Brain pericyte (primary cell): ENCODE results near the gene ZDHHC5.
A peak's percentile ranks its signal among the peaks of the same experiment; 100 is the strongest.

Experiments
- DNase-seq: peaks from one replicate; pipeline ENCODE4 v3.0.0-alpha.2; 2012; ENCODE audit warnings: low read depth, low spot score

The ZDHHC5 gene

GRCh38 chr11:57667736-57668433 is at the start of gene ZDHHC5:
ZDHHC5 (plus strand) TSS chr11:57668114; CDS start chr11:57673091, 4,977 bp downstream.
- DNase-seq: peak; percentile 100

- DNase-seq: no peak
Observed at GRCh38 chr11:57618438-57618837, 49.5 kb upstream of the ZDHHC5 start.

- no peak for DNase-seq
Observed at GRCh38 chr11:57619331-57619730, 48.6 kb upstream of the ZDHHC5 start.

- DNase-seq: no peak
Observed at GRCh38 chr11:57620467-57620866, 47.4 kb upstream of the ZDHHC5 start.

- no peak for DNase-seq
Observed at GRCh38 chr11:57622263-57622662, 45.7 kb upstream of the ZDHHC5 start.

- DNase-seq: no peak
Observed at GRCh38 chr11:57624864-57625263, 43.0 kb upstream of the ZDHHC5 start.

- no peak for DNase-seq
Observed at GRCh38 chr11:57626895-57627294, 41.0 kb upstream of the ZDHHC5 start.

GRCh38 chr11:57630171-57630570 is 37.7 kb upstream of the ZDHHC5 start:
- no peak for DNase-seq

- no peak for DNase-seq
Observed at GRCh38 chr11:57632116-57632515, 35.8 kb upstream of the ZDHHC5 start.

GRCh38 chr11:57633394-57634070 is 34.4 kb upstream of the ZDHHC5 start:
- DNase-seq: no peak

GRCh38 chr11:57634311-57634710 is 33.6 kb upstream of the ZDHHC5 start:
- no peak for DNase-seq

GRCh38 chr11:57635246-57635645 is 32.7 kb upstream of the ZDHHC5 start:
- no peak for DNase-seq

GRCh38 chr11:57637626-57638004 is 30.3 kb upstream of the ZDHHC5 start:
- no peak for DNase-seq

GRCh38 chr11:57638005-57638781 is 29.7 kb upstream of the ZDHHC5 start:
- no peak for DNase-seq

GRCh38 chr11:57638811-57639320 is 29.0 kb upstream of the ZDHHC5 start:
- no peak for DNase-seq

GRCh38 chr11:57639321-57640067 is 28.4 kb upstream of the ZDHHC5 start:
- DNase-seq: peak; percentile 86

GRCh38 chr11:57640068-57640800 is 27.7 kb upstream of the ZDHHC5 start:
- no peak for DNase-seq

GRCh38 chr11:57641011-57641807 is 26.7 kb upstream of the ZDHHC5 start:
- no peak for DNase-seq

- no peak for DNase-seq
Observed at GRCh38 chr11:57643802-57644201, 24.1 kb upstream of the ZDHHC5 start.
